Kidney (tissue), 14 donors: ENCODE data around the gene SLC9A8. TPM values are rescaled to one million over a fixed set of nuclear protein-coding genes. Genes with fewer than 3 reads are reported as not detected.

Experiments used
- DNase-seq, 5 donors: peaks; one replicate each; pipeline ENCODE4 v3.0.0-alpha.2; 2013 to 2020
- FAIRE-seq: peaks from 2 replicates; lab custom pipeline; 2012; peaks lifted over from hg19 to GRCh38; lab: Jason Lieb, UNC
- H3K27ac ChIP-seq, 2 donors: one replicate each; pipeline ENCODE4 v1.7.0; 2013; ENCODE audit warnings: low read depth in 2 of 2, low read length in 2 of 2, inconsistent platforms in 1 of 2
- H3K27me3 ChIP-seq: one replicate; pipeline ENCODE4 v1.7.1; 2013; ENCODE audit warnings: low read length, inconsistent platforms; ENCODE audit not compliant: control insufficient read depth, insufficient read depth
- H3K36me3 ChIP-seq, 3 donors: one replicate each; pipeline versions ENCODE4 v1.7.0 to v1.7.1; 2013; ENCODE audit warnings: low read length in 3 of 3, control low read depth in 1 of 3, inconsistent platforms in 1 of 3; ENCODE audit not compliant: insufficient read depth in 3 of 3, control insufficient read depth in 2 of 3
- H3K4me1 ChIP-seq, 3 donors: one replicate each; pipeline versions ENCODE4 v1.7.0 to v1.7.1; 2013; ENCODE audit warnings: low read length in 3 of 3, inconsistent platforms in 1 of 3, low read depth in 1 of 3; ENCODE audit not compliant: control insufficient read depth in 2 of 3, insufficient read depth in 2 of 3
- H3K4me3 ChIP-seq, 3 donors: one replicate each; pipeline versions ENCODE4 v1.7.0 to v1.8.1; 2013; ENCODE audit warnings: low read length in 3 of 3, control low read depth in 1 of 3, inconsistent platforms in 1 of 3
- H3K9ac ChIP-seq, 3 donors: one replicate each; pipeline versions ENCODE4 v1.7.0 to v1.7.1; 2013; ENCODE audit warnings: low read length in 3 of 3, control low read depth in 1 of 3, inconsistent platforms in 1 of 3
- H3K9me3 ChIP-seq, 3 donors: one replicate each; pipeline versions ENCODE4 v1.7.0 to v1.7.1; 2013; ENCODE audit warnings: low read length in 3 of 3, control low read depth in 1 of 3, inconsistent platforms in 1 of 3; ENCODE audit not compliant: control insufficient read depth in 2 of 3, insufficient read depth in 1 of 3
- CTCF ChIP-seq: IDR thresholded peaks from 3 replicates; pipeline ENCODE4 v1.5.1; 2012; ENCODE audit warnings: mild to moderate bottlenecking, moderate library complexity, borderline replicate concordance; ENCODE audit not compliant: insufficient read depth; ENCODE audit errors: extremely low read depth
- intact Hi-C: fragments of 100-400 bp; cut with DNase I; formaldehyde crosslinking; loops from one replicate; pipeline ENCODE4 v1.11.1; 2022
- polyA plus RNA-seq: library from polyadenylated mRNA; stranded (reverse); fragments of 350-450 nt; fragmentation: Illumina TruSeq; extraction: RNeasy Lipid Tissue Mini Kit (QIAGEN cat#74804); gene quantifications from one replicate; pipeline ENCODE4 v1.2.3, GENCODE V29; 2014; ENCODE audit warnings: low read depth, low replicate concordance; ENCODE audit not compliant: insufficient read depth
- total RNA-seq: library from RNA; stranded (reverse); fragmentation: NEBNext Ultra II Directional; extraction: Animal tissue kit (Norgen Biotek cat#: 25700); gene quantifications from one replicate; pipeline ENCODE4 v1.2.1, GENCODE V29; 2021
- donor health status: control.
- donor health status: control.
- donor health status: control.
- donor health status: control.
- donor health status: control.
- donor health status: DM: yes; HTN: yes; CAD: no.
- donor health status: Normal renal cell carcinoma (clear cell type).

SLC9A8 gene
- total and polyA plus RNA-seq, 2 donors from 2014 or later, result 4.5 to 22.4 TPM

- no peak overlapping the region for H3K9ac ChIP-seq
- no peak overlapping the region for H3K27ac ChIP-seq
- FAIRE-seq, result no peak
- peaks cover 0 to 2% (median 0%) of the 10 kb centered on the region in 3 donors for H3K4me1 ChIP-seq
- no peaks in the 10 kb centered on the region for H3K9me3 ChIP-seq
- intact Hi-C loops, result no loop called here
- H3K36me3 ChIP-seq, result no peaks in the 10 kb centered on the region
- H3K27me3 ChIP-seq, result no peaks in the 10 kb centered on the region
- no peak for DNase-seq
- H3K4me3 ChIP-seq, result no peak overlapping the region
- no peak for TF ChIP-seq CTCF
These were observed 106.8 kb downstream of the SLC9A8 start for GRCh38 chr20:49919461-49919860.

GRCh38 chr20:49924247-49924646 is 111.6 kb downstream of the SLC9A8 start:
- no peak overlapping the region for H3K9ac ChIP-seq
- H3K9me3 ChIP-seq, result no peaks in the 10 kb centered on the region
- intact Hi-C loops, result no loop called here
- no peak for DNase-seq
- H3K4me1 ChIP-seq, result no peaks in the 10 kb centered on the region
- H3K4me3 ChIP-seq, result no peak overlapping the region
- no peak overlapping the region for H3K27ac ChIP-seq
- TF ChIP-seq CTCF, result no peak
- no peaks in the 10 kb centered on the region for H3K27me3 ChIP-seq
- FAIRE-seq, result no peak
- no peaks in the 10 kb centered on the region for H3K36me3 ChIP-seq

- no peaks in the 10 kb centered on the region for H3K27me3 ChIP-seq
- no peaks in the 10 kb centered on the region for H3K9me3 ChIP-seq
- H3K9ac ChIP-seq, result no peak overlapping the region
- no peak for TF ChIP-seq CTCF
- intact Hi-C loops, result no loop called here
- H3K4me1 ChIP-seq, result no peaks in the 10 kb centered on the region
- DNase-seq, result no peak
- H3K4me3 ChIP-seq, result no peak overlapping the region
- H3K36me3 ChIP-seq, result no peaks in the 10 kb centered on the region
- no peak for FAIRE-seq
- no peak overlapping the region for H3K27ac ChIP-seq
These were observed 113.3 kb downstream of the SLC9A8 start for GRCh38 chr20:49925901-49926454.
